ENCODE results near the gene MED16.
"Not testable (repeated sequence)": the region's sequence is repeated elsewhere in the genome, so short reads cannot be mapped to it uniquely, and the experiment has no call there.

MED16 gene

DNA sequence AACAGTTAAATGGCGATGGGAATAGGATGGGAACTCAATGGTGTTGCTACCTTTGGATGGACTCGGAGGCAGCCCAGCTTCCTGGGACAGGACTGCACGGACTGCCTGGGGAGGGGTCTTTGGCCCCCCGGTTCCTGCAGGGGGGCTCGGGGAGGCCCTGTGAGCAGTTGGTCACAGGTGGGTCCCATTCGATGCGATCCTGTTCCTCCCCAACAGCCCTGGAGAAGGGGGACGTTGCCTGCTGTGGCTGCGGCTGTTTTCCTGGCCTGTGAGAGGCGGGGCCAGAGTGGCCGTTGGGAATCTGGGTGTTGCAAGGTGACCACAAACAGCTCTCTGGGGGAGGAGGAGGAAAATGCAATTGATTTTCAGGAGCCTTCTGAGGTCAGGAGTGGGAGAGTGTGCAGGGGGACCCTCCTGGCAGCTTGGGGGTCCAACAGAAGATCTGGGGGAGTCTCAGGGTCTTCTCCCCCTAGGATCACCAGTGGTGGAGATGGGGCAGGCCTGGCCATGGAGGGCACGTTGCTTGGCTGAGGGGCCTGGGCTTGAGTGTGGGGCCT is 69.3 kb downstream of the MED16 start:
- DNase-seq, result no peak

DNA sequence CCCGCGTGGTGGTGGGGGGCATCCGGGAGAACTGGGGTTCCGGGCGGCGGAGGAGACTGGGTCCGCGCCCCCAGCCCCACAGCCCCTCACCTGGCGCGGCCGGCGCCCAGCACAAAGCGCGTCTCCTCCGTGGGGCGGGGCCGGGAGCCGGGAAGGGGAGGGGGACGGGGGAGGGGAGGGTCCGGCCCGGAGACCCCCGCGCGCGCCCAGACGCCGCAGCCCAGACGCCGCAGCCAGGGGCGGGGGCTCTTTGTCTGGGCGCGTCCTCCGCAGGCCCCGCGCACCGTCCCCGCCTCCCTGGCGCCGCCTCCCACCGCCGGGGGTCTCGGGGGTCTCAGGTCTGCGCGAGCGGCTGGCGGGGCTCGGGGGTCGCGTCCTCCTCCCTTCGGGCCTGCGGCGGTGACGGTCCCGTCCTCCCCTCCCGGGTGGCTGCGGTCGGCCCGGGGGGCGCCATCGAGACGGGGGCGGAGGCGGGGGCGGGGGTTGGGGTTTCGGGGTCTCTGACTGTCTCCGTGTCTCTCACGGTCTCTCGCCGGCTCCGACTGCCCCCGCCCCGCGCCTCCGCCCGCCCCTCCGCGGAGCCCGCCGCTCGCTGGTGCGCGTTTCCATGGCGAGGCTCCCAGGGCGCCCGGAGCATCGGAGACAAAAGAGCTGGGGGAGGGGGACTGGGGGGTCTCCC is 71.0 kb downstream of the MED16 start, which contains the start of gene PLPPR3:
TSS of gene PLPPR3 (minus strand) at position 131 of the 679 bp plus-strand sequence. CDS start 396 bp downstream, outside the sequence.
- DNase-seq, result no peak

DNA sequence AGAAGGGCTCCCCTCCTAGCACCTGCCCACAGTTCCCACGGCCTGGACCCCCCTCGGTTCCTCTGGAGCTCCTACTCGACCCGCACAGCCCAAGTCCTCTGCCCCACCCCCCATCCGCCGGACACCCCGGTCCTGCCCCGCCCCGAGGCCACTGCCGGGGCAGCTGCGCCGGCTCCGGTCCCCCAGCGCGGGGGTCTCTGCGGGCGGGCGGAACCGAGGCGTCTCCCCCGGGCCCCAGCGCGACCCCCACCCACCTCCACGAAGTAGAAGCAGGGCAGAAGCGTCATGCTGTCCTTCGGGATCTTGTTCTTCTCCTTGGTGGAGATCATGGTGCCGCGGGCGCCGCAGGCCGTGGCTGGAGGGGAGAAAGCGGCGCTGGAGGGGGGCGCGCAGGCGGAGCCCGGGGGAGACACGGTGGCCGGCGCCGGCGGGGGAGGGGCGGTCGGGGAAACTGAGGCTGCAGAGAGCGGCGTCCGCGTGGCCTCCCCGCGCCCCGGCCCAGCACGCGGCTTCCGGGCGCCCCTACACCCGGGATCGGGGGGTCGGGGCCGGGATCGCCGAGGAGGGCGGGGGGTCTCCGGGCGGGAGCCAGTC is 71.7 kb downstream of the MED16 start:
- DNase-seq, result no peak

DNA sequence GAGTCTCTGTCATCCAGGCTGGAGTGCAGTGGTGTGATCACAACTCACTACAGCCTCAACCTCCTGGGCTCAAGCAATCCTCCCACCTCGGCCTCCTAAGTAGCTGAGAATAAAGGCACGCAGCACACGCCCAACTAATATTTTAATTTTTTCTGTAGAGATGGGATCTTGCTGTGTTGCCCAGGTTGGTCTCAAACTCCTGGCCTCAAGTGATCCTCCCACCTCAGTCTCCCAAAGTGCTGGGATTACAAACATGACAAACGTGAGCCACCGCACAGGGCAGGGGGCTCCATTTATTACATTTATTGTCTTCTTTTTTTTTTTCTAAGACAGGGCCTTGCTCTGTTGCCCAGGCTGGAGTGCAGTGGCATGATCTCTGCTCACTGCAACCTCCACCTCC is 72.8 kb downstream of the MED16 start:
- DNase-seq, result not testable (repeated sequence)

Measured in activated CD8-positive, alpha-beta memory T cell treated with anti-CD3 and anti-CD28 coated beads, Interleukin-2, amount 50 U/mL, for 4 hours (primary cell).